ENCODE results near the gene CEP120. TPM values are rescaled to one million over a fixed set of nuclear protein-coding genes. Genes with fewer than 3 reads are reported as not detected.

CEP120 gene
- total RNA-seq, result 7.9 and 12.0 TPM in 2 replicates

GRCh38 chr5:123423278-123424149, at the start of gene CEP120:
Gene CEP120 (minus strand): TSS chr5:123423403. CDS start chr5:123422998, 405 bp downstream.

Other genes with a start within 250 kb of the CEP120 start
- gene CSNK1G3, start 88.8 kb upstream of the CEP120 start, total RNA-seq, result 40.7 and 45.5 TPM in 2 replicates